ENCODE data around the gene GNL2. TPM values are rescaled to one million over a fixed set of nuclear protein-coding genes. Genes with fewer than 3 reads are reported as not detected.
"Not testable (repeated sequence)": the region's sequence is repeated elsewhere in the genome, so short reads cannot be mapped to it uniquely, and the experiment has no call there.

The GNL2 gene
- polyA plus RNA-seq, 1 donor = 49.0 TPM

DNA sequence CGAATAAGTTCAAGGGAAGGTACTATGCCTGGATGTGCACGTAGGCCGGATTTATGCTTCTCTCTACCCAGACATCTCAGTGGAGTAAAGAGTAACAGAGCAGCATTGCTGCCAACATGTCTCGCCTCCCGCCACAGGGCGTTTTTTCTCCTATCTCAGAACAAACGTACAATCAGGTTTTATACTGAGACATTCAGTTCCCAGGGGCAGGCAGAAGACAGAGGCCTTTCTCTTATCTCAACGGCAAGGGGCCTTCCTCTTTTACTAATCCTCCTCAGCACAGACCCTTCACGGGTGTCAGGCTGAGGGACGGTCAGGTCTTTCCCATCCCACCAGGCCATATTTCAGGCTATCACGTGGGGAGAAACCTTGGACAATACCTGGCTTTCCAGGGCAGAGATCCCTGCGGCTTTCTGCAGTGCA lies 35.8 kb downstream of the GNL2 start:
- DNase-seq (ENCODE audit: low read depth) = not testable (repeated sequence)

DNA sequence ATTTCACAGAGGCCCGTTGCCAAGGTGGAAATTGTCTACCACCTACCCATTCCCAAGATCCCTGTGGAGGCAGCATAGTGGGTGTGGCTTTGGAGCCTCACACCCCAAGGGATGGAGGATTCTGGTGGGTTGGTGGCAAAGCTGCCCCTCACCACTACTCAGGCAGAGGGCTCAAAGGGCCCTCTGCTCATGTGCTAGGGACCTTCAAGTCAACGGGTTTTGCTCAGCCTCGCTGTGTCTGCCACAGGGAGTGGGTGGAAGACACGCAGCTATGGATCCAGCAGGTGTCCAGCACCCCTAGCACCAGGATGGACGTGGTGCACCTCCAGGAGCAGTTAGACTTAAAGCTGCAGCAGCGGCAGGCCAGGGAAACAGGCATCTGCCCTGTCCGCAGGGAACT lies 36.7 kb downstream of the GNL2 start:
- no peak for DNase-seq (ENCODE audit: low read depth)

DNA sequence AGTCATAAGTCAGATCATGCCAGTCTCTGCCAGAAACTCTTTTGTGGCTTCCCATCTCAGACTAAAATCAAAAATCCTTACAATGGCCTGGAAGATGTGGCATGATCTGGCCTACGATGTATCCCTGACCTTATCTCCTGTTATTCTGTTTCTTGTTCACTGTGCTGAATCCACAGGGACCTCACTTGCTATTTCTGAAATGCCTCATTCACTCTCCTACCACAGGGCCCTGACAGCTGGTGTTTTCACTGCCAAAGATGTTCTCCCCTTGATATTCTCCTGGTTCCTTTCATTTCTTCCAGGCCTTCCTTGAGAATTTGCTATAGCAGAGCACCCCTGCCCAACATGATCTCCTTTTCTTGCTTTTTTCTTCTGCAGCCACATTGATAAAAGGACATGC lies 37.3 kb downstream of the GNL2 start:
- DNase-seq (ENCODE audit: low read depth) = no peak

DNA sequence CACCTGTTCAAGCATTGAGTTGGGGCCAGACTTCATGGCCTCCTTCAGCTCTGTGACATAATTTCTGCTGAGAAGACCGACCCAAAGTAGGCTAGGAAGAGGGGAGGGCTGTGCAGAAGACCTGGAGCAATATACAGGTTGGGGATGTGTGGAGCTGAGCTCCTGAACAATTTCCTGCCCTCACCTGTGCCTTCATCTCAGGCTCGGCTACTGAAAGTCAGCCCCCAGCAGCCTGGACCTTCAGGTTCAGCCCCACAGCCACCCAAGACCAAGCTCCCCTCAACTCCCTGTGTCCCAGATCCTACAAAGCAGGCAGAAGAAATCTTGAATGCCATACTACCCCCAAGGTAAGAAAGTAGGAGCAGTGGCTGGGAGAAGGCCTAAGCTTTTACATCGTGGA lies 38.3 kb downstream of the GNL2 start:
- no peak for DNase-seq (ENCODE audit: low read depth)

DNA sequence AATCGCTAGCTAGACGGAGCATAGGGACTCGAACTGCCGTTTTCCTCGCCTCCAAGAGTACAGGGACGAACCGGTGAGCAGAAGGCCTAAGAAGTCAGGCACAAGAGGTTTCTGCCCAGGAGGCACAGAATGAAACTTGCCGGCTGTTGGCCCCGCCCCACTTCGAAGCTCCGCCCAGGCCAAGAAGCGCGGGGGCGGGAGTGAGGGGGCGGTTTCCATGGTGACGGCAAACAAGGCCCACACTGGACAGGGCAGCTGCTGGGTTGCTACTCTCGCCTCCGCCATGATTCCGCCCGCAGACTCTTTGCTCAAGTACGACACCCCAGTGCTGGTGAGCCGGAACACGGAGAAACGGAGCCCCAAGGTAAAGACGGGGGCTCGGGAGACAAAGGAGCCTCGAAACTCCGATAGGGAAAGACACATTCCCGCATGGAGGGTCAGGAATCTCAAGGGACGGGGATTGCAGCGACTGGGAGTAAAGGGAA lies 39.0 kb downstream of the GNL2 start, which contains the start of gene DNALI1:
DNALI1 (plus strand) TSS at position 229 of the 485 bp plus-strand sequence; CDS start at position 284, 55 bp downstream.
- no peak for DNase-seq (ENCODE audit: low read depth)

DNA sequence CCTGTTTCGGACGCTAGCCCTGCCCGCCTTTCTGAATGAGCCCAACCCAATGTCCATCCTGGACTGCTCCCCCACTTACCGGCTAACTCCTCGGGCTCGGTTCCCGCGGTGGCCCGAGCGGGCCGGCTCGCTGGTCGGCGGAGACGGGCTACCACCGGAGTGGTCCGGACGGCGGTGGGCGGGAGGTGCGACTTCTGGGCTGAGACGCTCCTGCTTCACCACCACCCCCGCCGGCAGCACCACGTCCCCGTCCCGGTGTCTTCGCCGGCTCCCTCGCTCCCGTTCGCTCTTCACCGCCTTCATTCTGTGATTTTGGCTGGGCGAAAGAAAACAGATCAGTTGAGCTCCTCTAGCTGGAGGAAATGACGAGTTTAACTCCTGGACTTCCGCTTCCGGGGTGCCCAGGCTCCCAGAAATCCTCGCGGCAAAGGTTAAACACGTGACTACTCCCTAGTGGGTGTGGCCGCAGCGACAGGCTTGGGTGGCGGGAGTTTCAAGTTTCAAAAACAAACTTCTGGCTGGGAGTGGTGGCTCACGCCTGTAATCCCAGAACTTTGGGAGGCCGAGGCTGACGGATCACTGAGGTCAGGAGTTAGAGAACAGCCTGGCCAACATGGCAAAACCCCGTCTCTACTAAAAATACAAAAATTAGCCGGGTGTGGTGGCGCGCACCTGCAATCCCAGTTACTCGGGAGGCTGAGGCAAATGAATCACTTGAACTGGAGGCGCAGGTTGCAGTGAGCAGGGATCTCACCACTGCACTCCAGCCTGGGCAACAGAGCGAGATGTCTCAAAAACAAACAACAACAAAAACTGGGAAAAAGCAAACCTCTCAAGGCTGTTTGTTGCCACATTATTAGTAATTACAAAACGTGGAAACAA lies 41.6 kb downstream of the GNL2 start, which contains the start of gene SNIP1:
SNIP1 (minus strand) TSS at position 367 of the 882 bp plus-strand sequence; CDS start at position 303, 64 bp downstream.
- peak; percentile 87 for DNase-seq (ENCODE audit: low read depth)

DNA sequence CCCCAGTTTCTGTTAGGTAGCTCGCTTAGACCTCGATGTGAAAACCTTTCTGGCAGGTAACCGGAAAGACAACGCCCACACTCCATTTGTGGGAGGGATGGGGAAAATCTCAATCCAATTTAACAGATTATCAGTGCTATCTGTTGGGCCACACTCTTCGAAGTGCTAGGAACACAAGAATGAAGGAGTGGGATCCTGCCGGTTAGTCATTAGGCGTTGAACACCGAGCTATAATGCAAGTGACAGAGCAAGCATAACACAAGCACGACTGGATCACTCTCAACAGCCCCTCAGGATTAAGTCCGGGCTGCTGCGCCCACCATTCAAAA lies 42.2 kb downstream of the GNL2 start:
- DNase-seq (ENCODE audit: low read depth) = no peak

DNA sequence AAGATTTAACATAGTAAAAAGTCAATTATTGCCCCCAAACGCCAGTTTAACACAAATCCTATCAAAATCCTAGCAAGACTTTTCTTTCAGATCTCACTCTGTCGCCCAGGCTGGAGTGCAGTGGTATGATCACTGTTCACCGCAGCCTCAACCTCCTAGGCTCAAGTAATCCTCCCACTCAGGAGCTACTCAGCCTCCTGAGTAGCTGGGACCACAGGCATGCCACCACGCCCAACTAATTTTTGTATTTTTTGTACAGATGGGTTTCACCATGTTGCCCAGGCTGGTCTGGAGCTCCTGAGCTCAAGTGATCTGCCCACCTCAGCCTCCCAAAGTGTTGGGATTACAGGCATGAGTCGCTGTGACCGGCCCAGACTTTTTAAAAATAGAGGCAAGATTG lies 46.4 kb downstream of the GNL2 start:
- DNase-seq (ENCODE audit: low read depth) = no peak

DNA sequence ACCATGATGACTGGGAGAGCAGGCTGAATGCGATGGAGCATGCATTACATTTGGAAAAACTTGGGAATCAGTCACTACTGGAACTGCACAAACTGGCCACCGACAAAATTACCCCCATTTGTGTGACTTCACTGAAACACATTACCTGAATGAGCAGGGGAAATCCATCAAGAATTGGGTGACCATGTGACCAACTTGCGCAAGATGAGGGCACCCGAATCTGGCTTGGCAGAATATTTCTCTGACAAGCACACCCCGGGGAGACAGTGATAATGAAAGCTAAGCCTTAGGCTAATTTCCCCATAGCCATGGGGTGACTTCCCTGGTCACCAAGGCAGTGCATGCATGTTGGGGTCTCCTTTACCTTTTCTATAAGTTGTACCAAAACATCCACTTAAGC lies 50.7 kb downstream of the GNL2 start:
- no peak for DNase-seq (ENCODE audit: low read depth)

DNA sequence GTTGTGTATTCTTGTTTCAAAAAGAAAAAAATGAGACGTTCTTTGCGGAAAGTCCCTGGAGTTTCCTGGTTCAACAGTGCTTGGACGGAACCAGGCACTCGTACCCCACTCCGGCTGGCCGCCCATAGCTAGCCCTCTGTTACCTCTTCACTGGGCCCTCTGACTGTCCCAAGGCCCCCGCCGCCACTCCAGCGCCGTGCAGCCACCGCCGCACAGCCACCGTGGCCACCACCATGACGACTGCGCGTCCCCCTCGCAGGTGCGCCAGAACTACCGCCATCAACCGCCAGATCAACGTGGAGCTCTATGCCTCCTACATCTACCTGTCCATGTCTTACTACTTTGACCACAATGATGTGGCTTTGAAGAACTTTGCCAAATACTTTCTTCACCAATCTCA lies 51.2 kb downstream of the GNL2 start:
- no peak for DNase-seq (ENCODE audit: low read depth)

DNA sequence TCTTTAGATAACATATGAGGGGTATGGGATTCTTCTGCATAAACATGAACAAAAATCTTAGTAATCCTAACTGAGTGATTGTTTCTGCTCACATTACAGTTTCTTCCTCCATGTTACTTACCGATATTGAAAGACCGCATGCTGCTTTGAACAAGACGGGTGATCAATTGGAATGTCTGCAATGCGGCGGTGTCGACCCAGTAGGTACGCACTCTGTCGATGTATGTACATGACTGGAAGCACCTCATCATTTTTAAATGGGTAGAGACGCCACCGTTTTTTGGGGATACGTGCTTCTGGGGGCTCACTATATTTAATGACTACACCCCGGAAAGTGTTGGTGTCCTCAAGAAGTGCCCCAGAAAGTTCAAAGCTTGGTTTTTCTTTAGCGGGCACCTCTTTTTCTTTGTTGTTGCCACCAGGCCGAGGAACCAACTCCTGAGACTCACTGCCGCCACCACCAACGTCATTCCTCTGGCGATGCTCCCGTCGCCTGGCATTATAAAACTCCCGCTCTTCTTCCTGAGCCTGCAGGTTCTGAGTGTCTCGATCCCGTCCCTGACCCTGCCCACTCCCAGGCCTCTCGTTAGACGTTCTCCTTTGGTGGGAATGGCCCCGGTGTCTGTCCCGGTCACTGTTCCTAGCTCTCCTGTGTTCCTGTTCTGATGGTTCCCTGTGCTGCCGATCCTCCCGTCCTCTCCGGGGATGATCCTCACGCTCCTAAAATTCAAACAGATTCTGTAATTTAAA lies 55.5 kb downstream of the GNL2 start:
- DNase-seq (ENCODE audit: low read depth) = no peak

DNA sequence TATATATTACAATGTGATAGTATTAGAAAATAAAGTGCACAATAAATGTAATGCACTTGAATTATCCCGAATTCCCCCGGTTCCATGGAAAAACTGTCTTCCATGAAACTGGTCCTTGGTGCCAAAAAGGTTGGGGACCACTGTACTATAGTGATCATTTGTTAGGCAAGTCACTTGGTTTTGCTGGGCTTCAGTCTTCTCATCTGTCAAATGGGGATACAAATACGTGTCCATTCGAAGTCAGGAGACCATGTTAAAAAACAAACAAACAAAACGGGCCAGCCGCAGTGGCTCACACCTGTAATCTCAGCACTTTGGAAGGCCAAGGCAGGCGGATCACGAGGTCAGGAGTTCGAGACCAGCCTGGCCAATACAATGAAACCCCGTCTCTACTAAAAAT lies 56.6 kb downstream of the GNL2 start:
- DNase-seq (ENCODE audit: low read depth) = not testable (repeated sequence)

DNA sequence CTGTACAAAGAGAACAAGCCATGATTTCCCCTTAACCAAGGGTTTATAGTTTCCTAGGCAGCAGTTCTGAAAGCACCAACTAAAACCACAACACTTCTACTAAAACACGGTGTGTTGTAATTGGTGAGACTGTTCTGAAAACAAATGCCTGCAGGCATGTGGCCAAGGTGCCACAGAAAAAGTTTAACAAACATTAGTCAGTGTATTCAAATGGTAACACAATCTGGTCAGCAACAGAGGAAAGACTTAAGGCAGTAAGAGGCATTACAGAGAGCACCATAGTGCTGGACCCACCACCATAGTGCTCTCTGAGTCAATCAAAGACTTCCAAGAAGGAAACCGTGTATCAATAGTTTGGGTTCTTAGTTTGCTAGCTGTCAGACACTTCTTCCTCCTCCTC lies 58.4 kb downstream of the GNL2 start:
- DNase-seq (ENCODE audit: low read depth) = no peak

DNA sequence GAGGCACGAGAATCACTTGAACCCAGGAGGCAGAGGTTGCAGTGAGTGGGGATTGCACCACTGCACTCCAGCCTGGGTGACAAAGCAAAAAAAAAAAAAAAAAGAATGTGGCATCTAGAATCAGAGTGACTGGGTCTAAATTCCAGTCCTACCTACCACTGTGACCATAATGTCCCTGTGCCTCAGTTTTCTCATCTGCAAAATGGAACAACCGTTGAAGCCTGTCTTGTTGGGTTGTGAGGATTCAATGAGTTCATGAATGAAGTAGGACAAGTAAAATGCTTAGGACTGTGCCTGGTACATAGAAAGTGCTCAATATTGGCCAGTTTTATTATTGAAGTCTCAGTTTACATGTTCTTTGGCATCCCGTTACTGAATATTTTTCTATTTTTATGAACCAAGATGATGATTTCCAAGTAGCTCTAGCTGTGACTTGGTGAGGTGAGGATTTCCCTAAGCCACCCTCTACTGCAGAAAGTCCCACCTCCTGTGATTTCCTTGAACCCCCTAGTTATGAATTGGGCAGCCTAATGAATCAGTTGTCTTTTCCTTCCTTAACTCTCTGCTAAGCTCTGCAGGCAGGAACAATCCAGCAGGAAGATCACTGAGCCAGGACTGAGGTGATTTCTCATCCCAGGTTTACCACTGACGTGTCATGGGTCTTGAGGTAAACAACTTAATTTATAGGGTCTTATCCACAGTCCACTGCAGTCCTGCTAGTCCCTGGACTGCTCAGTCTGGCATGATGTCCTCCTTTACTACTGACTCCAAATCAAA lies 62.2 kb downstream of the GNL2 start:
- no peak for DNase-seq (ENCODE audit: low read depth)

DNA sequence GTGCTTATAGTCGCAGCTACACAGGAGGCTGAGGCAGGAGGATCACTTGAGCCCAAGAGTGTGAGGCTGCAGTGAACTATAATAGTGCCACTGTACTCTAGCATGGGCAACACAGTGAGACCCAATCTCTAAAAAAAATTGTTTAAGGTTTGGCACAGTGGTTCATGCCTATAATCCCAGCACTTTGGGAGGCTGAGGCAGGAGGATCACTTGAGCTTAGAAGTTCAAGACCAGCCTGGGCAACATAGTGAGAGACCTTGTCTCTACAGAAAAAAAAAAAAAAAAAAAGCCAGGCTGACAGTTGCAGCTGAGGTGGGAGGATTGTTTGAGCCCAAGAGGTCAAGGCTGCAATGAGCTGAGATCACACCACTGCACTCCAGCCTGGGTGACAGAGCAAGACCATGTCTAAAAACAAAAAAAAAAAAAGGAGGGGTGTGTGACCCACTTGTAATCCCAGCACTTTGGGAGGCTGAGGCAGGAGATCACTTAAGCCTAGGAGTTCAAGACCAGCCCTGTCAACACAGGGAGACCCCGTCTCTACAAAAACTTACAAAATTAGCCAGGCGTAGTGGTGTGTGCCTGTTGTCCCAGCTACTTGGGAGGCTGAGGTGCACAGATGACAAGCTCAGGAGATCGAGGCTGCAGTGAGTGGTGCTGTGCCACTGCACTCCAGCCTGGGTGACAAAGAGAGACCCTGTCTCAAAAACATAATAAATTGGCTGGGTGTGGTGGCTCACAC lies 63.1 kb downstream of the GNL2 start:
- not testable (repeated sequence) for DNase-seq (ENCODE audit: low read depth)

DNA sequence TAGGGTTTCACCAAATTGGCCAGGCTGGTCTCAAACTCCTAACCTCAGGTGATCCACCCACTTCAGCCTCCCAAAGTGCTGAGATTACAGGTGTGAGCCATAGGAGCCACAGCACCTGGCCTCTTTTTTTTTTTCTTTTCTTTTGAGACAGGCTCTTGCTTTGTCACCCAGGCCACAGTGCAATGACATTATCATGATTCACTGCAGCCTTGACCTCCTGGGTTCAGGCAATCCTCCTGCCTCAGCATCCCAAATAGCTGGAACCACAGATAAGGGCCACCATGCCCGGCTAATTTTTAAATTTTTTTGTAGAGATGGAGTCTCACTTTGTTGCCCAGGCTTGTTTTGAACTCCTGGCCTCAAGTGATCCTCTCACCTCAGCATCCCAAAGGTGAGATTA lies 65.8 kb downstream of the GNL2 start:
- DNase-seq (ENCODE audit: low read depth) = not testable (repeated sequence)

DNA sequence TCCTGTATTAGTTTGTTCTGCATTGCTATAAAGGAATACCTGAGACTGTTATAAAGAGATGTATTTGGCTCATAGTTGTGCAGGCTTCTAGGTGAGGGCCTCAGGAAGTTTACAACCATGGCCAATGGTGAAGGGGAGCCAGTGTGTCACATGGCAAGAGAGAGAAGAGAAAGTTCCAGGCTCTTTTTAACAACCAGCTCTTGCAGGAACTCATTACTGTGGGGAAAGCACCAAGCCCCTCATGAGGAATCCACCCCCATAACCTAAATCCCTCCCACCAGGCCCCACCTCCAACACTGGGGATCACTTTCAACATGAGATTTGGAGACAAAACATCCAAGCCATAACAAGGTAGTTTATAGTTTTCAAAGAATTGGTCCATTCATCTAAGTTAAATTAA lies 76.1 kb downstream of the GNL2 start:
- DNase-seq (ENCODE audit: low read depth) = no peak

DNA sequence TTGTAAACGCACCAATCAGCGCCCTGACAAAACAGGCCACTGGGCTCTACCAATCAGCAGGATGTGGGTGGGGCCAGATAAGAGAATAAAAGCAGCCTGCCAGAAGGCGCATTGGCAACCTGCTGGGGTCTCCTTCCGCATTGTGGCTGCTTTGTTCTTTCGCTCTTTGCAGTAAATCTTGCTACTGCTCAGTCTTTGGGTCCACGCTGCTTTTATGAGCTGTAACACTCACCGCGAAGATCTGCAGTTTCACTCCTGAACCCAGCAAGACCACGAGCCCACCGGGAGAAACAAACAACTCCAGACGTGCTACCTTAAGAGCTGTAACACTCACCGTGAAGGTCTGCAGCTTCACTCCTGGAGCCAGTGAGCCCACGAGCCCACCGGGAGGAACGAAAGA lies 76.8 kb downstream of the GNL2 start:
- DNase-seq (ENCODE audit: low read depth) = not testable (repeated sequence)

DNA sequence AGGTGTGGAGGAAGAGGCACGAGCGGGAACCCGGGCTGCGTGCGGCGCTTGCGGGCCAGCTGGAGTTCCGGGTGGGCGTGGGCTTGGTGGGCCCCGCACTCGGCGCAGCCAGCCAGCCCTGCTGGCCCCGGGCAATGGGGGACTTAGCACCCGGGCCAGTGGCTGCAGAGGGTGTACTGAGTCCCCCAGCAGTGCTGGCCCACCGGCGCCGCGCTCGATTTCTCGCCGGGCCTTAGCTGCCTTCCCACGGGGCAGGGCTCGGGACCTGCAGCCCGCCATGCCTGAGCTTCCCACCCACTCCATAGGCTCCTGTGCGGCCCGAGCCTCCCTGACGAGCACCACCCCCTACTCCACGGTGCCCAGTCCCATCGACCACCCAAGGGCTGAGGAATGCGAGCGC lies 77.5 kb downstream of the GNL2 start:
- DNase-seq (ENCODE audit: low read depth) = not testable (repeated sequence)

DNA sequence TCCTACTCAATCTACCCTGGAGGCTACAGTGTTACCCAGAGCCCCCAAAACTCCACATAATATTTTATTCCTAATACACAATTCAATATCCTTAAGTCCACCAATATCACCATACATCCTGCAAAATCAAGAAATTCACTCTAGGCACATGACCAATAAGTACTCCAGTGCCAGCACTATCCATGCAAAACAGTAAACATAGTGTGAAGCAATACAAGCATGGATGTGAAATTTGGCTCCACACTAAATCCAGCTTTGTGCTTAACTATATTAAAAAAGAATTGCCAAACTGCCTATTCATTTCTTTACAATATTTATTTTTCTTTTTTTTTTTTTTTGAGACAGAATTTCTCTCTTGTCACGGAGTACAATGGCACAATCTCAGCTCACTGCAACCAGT lies 78.2 kb downstream of the GNL2 start:
- DNase-seq (ENCODE audit: low read depth) = no peak
